NCI-H1436 (cell line): ENCODE measurements around the gene CLRN3.

Experiments used
- DNase-seq: peaks from one replicate; lab custom pipeline; 2025; lab: John Stamatoyannopoulos, UW

CLRN3 gene

DNA sequence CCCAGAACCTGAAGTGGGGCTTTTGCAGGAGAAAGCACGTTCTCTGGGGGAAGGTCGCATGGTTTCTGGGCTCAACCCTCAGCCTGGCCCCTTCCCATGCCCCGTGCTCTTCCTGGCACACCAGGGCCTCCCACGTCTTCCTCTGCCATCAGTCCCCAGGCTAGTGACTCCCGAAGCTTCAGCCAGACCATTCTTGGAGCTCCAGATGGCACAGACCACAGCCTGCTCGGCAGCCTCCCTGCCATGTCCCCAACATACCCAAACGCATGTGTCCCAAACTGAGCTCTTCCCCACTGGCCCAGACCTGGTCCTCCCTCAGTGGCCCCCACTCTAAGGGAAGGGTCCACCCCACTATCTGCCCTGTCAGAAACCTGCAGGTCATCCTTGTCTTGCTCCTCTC is 47.0 kb downstream of the CLRN3 start:
- no peak for DNase-seq

DNA sequence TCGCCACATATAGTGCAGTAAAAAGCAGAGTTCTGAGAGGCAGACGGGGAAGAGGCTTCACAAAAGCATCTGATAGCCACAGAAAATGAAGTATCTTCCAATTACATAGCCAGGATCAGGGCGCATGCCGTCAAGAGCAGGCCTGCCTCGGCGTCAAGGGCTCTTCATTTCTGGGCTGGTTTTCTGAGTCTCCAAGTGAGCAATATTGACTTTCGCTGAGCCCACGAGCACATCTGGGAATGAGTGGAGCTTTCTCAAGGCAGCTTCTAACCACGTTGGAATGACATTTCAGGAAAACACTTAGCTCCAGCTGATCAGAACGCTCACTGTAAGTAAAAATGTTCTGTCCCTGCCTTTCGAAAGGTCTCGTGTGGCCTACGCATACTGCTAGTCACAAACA is 51.9 kb downstream of the CLRN3 start:
- no peak for DNase-seq

DNA sequence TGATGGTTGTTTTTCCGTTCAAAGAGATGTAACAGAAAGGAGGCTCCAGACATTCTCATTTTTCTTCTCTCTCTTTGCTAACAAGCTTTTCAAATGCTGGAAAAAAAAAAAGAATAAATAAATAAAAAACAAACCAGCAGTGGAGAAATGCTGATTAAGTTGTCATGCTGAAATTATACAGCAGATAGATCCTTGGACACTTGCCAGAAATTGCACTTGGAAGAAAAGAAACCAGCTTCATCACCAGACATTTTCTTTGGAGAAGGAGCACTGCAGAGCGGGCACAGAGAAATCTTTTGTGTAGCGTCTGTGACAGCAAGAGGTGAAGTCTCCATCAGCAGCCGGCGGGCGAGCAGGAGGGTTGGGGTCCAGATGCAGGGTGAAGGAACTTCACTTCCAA is 55.8 kb downstream of the CLRN3 start:
- no peak for DNase-seq

DNA sequence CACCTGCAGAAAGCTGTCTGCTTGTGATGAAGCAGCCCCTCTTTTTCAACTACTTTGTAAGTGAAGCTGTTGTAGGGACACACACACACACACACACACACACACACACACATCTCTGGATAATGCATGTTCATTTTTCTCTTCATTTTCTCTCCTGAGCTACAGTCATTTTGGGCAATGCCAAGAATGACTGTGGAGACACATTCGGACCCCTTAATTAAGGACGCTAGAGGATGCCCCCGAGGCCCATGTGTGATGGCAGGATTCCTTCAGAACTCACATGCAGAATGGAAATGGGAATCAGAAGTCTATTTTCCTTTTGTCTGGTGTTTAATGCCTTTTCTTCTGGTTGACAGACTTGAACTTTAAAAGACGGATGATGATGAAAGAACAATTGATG is 56.6 kb downstream of the CLRN3 start:
- no peak for DNase-seq

DNA sequence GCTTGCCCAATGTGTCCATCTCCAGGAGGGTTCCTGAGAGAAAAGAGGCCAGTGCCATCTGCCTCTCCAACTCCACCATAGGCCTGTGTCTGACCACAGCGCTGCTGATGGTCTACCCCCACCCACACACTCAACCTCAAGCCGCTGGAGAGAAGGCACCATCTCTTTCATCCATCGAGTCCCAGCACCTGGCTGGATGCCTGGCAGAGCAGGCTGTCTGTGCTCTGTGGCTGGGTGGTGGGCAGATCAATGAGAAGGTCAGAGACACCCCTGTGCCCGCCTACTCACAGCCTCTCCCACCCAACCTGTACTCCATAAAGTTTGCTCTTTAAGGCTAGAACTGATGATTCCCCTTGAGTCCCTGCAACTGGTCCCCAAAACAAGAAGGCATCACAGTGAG is 58.0 kb downstream of the CLRN3 start:
- DNase-seq: no peak

DNA sequence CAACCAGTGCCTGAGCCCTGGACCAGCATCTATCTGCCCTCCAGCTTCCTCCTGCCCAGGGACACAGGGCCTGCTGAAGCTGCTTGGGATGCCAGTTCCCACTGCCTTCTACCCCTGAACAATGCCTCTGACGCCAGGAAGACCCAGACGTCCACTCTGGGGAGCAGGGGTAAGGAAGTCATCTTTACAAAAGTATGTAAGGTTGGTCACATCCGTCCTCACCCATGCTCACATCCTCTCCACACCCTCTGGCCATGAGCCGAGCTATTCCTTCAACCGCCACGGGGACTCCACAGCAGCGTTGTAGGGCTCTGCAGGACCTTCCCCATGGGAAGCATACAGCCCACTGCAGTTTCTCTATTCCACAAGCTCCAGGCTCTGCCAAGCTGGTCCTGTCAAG is 58.5 kb downstream of the CLRN3 start:
- no peak for DNase-seq

DNA sequence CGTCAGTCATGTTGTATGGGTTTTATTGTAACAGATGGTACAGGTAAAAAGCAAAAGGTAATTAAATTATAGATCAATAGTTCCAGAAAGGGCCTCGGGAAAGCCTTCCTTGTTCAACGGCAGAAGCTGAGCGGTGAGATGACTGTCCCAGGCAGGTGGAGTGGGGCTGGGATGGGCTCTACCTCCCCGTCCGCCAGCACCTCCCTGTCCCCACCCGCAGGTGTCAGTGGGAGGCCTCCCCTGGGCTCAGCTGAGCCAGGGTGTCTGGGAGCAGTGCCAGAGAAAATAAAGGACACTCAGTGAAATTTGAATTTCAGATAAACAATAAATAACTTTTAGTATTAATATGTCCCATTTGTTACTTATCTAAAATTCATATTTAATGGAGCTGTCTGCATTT is 58.9 kb downstream of the CLRN3 start:
- DNase-seq: no peak

DNA sequence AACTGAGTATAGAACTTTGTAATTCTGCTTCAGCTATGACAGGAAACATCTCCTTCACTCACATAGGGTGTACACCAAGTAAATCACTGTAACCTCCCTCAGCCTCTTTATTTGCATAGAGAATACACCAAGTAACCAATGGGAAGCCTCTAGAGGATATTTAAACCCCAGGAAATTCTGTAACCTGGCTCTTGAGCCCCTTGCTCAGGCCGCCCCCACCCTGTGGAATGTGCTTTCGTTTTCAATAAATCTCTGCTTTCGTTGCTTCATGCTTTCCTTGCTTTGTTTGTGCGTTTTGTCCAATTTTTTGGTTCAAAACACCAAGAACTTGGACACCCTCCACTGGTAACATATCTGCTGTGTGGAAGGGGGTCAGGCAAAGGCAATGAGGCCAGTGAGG is 60.2 kb downstream of the CLRN3 start:
- DNase-seq: no peak

DNA sequence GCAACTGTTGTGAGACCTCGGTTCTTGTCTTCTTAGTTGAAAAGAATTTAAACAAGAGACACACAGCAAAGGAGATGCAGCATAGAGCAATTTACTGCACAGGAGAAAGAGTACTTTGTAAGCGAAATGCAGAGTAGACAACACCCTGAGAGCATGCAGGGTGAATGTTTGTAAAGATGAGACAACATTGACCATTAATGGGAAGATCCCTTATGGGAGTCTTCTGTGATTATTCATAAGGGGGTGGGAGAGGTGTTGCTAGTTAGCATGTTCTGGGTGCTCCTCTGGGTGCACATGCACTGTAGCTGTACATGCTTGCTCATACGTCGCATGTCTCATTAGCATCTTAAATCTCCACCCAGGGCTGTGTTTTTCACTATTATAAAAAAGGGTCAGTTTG is 62.3 kb downstream of the CLRN3 start:
- DNase-seq: no peak
